ENCODE measurements around the gene ESYT3. TPM values are rescaled to one million over a fixed set of nuclear protein-coding genes. Genes with fewer than 3 reads are reported as not detected.
"Not testable (repeated sequence)": the region's sequence is repeated elsewhere in the genome, so short reads cannot be mapped to it uniquely, and the experiment has no call there.

Gene ESYT3
- total RNA-seq, 1 donor from 2014 or later = 0.31 TPM

GRCh38 chr3:138493804-138494606, 59.6 kb downstream of the ESYT3 start:
- DNase-seq = no peak

- DNase-seq = no peak
Measured at GRCh38 chr3:138494607-138494929, 60.2 kb downstream of the ESYT3 start.

- not testable (repeated sequence) for DNase-seq
Measured at GRCh38 chr3:138495638-138496037, 61.2 kb downstream of the ESYT3 start.

- no peak for DNase-seq
Measured at GRCh38 chr3:138496436-138496835, 62.0 kb downstream of the ESYT3 start.

- no peak for DNase-seq
Measured at GRCh38 chr3:138497021-138497420, 62.6 kb downstream of the ESYT3 start.

GRCh38 chr3:138497851-138498250, 63.4 kb downstream of the ESYT3 start:
- no peak for DNase-seq

- no peak for DNase-seq
Measured at GRCh38 chr3:138498991-138499390, 64.6 kb downstream of the ESYT3 start.

- DNase-seq = no peak
Measured at GRCh38 chr3:138507524-138507923, 73.1 kb downstream of the ESYT3 start.

GRCh38 chr3:138509586-138509985, 75.2 kb downstream of the ESYT3 start:
- DNase-seq = no peak

GRCh38 chr3:138511945-138512344, 77.5 kb downstream of the ESYT3 start:
- DNase-seq = no peak

GRCh38 chr3:138513090-138513843, 78.9 kb downstream of the ESYT3 start:
- DNase-seq = no peak

GRCh38 chr3:138521445-138521844, 87.0 kb downstream of the ESYT3 start:
- not testable (repeated sequence) for DNase-seq

Other genes starting within 250 kb of the ESYT3 start
- 85.6 TPM for gene ARMC8, start 247.3 kb upstream of the ESYT3 start, total RNA-seq
- gene NME9, start 104.8 kb upstream of the ESYT3 start, total RNA-seq = 2.3 TPM
- 53.3 TPM for gene MRAS, start 86.0 kb upstream of the ESYT3 start, total RNA-seq
- gene CEP70, start 159.6 kb downstream of the ESYT3 start, total RNA-seq = 90.6 TPM
- gene FAIM, start 174.2 kb downstream of the ESYT3 start, total RNA-seq = 20.7 TPM

Measured in occipital lobe (tissue), 2 donors.